NCI-H510A (cell line): ENCODE results near the gene MYL3.

Experiments used
- DNase-seq: peaks from one replicate; lab custom pipeline; 2025; lab: John Stamatoyannopoulos, UW

The MYL3 gene

GRCh38 chr3:46883054-46883829, 20.0 kb upstream of the MYL3 start:
- no peak for DNase-seq

GRCh38 chr3:46882377-46883053, 19.3 kb upstream of the MYL3 start:
- no peak for DNase-seq

GRCh38 chr3:46881596-46882376, 18.5 kb upstream of the MYL3 start:
- no peak for DNase-seq

- DNase-seq = no peak
Measured at GRCh38 chr3:46880884-46881595, 17.8 kb upstream of the MYL3 start.

DNA sequence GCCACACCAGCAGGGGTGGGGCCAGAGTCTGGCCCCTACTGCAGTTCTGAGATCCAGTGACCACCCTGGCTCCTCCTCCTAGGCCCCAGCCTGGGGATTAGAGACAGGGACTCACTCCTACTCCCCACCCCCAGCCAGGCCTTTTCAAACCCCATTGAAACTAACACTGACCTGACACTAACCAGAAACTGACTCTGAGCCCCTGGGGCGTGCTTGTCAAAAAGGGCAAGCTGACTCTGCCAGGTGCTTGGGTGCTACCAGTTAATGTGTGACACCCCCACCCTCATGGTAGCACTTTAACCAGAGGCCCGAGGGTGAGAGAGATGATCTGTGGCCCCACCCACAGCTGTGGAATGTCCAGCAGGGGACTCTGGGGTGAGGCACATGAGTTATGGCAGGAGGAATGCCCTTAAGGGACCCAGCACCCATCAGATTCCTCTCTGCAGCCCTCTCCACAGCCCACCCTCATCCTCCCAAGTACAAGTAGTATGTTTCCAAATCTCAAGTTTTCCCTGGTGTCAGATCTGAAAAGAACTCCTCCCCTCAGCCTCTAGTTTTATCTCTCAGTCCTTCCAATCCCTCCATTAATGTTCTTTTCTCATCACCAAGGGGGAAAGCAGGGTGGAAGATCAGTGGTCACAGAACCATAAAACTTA, 15.7 kb upstream of the MYL3 start:
- DNase-seq = no peak

DNA sequence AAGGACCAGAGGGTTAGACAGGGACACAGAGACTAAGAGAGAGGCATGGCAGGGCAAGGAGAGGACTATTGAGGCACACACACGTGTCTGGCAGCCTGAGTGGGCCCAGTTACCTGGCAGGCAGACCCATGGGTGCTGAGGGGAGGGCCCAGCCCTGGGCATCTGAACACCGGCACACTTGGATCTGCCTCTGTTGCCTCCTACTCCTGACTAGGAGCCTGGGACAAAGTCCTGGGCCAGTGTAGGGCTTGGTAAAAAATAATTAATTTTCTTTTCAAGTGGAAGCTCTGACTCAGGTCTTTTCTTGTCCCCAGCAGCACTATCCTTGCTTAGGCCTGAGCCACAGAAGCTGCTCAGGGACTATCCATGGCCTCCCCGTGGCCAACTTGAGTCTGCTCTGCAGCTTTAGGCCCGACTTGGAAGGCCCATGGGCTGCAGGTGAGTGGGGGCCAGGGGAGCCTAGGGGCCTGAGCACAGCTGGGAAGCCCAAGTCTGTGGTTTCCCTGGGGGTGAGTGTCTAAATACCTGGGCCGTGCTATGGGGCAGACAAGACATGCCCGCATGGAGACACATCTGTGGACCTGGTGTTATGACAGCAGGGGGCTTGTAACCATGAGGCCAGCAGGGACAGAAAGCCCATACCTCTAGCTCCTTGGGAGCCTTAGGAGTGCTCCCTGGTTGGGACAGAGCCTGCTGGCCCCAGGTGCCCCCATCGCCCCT, 14.3 kb upstream of the MYL3 start, which contains the start of gene PTH1R:
PTH1R (plus strand) TSS at position 316 of the 720 bp plus-strand sequence. CDS start 5,839 bp downstream, outside the sequence.
- DNase-seq = no peak

DNA sequence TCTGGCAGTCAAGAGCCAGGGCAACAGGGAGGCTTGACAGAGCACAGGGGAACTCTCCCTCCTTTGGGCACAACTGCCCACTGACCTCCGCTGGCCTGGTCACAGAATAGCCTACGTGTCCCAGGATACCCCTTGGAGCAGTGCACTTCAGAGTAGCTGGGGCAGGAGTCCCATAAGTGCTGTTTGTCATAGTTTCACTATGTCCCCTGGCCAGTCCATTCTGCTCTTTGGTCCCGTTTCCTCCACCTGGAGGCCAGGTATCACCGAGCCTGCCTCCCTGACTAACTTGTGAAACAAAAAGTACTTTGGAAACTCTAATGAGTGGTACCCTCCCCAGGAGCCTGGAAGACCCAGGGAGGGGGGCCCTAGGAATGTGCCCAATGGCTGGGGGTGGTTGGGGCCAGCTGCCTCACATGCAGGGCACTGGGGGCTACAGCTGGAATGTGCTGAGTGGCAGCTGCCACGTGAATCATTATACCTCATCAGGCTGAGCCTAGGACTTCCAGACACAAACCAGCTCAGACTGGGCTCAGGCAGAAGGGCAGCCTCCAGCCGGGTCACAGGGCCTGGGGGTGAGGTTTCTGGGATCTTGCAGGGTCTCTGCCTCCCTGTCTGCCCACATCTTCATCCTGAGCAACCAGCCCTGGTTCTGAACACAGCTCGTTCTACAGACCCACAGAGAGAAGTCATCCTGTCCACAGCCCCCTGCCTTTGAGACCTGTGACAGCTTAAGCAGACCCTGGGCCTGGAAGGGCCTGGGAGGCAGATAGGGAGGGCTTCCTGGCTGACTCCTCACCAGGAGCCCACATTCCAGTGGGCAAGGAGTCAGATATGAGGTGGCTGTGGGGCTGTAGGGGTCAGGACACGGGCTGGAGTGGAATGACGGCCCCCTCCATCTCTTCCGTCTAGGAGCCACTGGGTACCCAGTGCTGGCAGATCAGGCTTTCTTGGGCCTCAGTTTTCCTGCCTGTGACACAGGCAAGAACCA, 13.4 kb upstream of the MYL3 start:
- no peak for DNase-seq

DNA sequence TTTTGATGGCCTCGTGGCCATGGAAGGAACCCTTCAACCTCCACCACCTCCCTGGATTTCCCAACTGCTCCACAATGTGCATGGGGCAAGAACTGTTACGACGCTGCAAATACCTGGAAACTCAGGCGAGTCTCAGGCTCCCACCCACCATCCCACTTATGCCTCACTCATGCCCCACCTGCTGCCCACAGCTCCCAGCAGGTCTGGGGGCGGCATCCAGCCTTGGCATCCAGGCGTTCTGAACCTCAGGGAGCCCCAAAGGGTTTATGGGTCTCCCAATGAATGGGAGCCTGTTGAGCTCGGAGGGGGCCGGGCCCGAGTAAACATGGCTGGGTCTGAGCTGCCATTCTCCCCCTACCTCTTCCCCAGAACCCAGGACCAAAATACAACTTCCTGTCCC, 12.3 kb upstream of the MYL3 start:
- no peak for DNase-seq

DNA sequence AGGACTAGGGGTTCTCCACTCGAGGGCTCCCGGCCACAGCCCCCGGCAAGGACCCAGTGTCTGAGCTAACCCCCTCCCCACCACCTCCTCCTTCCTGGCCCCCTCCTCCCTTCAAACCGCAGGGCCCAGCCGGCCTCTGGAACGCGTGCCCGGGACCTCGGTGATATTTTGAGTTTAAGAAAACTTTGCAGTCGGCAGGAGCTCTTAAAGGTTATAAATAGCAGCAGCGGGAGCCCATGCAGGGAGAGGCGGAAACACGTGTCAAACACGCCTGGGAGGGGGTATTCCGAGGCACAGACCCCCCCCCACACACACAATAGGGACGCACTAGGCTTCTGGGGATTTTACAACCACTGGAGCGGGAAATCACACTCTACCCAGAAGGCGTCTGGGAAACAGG, 11.2 kb upstream of the MYL3 start:
- DNase-seq = no peak

DNA sequence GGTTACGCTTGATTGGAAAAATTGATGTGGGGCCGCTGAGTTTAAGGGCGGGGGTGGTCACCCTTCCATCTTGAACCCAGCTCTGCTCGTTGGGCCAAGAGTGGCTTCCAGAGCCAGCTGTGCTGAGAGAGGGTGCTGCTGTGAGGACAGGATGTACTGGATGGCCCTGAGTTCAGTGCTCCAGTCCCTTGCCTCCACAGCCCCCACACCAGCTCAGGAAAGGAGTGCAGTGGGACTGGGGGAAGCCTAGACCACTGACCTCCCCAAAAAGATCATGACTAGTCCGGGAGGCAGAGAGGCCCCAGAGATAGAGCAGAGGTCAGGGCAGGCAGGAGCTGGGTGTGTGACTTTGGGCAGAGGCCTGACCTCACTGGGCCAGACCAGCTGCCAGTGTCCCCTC, 10.3 kb upstream of the MYL3 start:
- DNase-seq = no peak

DNA sequence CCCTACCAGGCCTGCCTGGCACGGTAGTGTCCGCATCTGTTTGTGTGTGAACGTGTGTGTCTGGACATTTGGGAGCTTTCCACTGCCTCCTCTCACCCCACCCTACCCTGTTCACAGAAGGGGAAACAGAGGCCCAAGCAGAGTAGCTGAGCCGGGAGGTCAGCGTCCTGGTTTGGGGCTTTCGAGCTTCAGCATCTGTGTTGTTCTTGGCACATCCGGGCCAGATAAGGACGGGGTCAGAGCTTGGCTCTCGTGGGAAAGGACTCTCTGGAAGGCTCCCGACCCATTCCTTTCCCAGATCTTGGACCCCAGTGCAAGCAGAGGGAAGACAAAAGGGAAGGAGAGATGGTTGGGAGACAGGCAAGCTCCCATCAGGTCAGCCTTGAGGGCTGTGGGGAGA, 8.0 kb upstream of the MYL3 start:
- DNase-seq = no peak

- no peak for DNase-seq
Measured at GRCh38 chr3:46870651-46871050, 7.4 kb upstream of the MYL3 start.

- no peak for DNase-seq
Measured at GRCh38 chr3:46869440-46869839, 6.2 kb upstream of the MYL3 start.

DNA sequence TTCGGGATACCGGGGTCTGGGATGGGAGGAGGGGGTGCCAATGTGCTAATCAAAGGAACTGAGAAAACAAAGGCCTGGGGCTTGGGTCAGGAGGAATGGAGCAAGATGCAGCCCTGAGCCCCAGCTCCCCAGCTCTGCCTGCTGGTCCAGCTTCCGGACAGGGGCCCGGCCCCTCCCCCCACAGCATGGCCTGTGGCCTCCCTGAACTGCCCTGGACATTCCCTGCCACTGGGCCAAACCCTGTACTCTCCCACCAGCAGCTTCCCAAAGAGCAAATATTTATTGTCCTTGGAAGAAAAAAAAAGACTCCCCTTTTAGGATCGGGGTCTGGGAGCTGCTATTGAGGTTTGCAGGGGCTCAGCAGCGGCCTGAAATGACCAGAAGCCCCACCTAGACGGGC, 5.7 kb upstream of the MYL3 start:
- DNase-seq = no peak

GRCh38 chr3:46868287-46868686, 5.0 kb upstream of the MYL3 start:
- DNase-seq = no peak

DNA sequence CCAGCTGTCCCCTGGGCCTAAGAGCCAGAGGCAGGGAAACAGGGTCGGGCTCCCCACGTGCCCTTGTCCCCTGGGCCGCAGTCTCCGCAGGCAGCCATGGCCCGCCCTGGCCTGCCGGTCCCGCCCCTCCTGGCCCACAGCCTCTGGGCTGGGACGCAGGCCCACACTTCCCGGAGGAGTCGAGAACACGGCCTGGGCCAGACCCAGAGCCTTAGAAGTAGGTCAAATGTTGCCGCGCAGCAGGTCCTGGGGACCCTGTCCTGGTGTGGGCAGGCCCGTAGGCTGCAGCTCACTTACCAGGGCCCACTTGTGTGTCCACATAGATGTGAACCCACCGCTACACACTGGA, 4.3 kb upstream of the MYL3 start:
- DNase-seq = no peak

GRCh38 chr3:46866720-46867549, 3.7 kb upstream of the MYL3 start:
- no peak for DNase-seq

DNA sequence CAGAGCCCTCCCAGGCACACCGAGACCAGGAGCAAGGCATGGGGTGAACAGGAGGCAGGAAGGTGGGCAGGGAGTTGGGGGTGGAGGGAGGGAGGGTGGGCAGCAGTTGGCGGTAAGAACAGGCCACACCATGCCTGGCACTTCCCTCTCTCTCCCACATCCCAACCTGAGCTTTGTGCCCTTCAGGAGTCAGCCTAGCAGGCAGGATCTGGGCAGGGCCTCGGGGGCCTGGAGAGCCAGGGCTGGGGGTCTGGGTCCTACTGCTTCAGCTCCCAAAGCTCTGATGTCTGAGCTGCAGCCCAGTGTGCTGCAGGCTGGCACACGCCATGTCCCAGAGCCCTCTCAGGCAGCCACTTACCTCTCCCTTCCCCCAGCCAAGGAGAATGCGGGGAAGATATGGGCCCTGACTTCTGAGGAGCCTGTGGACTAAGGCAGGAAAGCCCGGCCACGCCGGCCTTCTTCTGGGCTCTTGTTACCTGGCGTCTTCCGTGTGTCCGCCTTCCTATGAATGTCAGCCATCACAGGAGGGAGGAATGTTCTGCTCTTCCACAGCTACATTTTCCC, 2.9 kb upstream of the MYL3 start:
- no peak for DNase-seq

- DNase-seq = no peak
Measured at GRCh38 chr3:46865546-46865945, 2.3 kb upstream of the MYL3 start.
